ENCODE results near the gene AADACL4. TPM values are rescaled to one million over a fixed set of nuclear protein-coding genes. Genes with fewer than 3 reads are reported as not detected.
A peak's percentile ranks its signal among the peaks of the same experiment; 100 is the strongest.

Gene AADACL4
- total and polyA plus RNA-seq, 9 of the 15 experiments (the other 6 are each of a cell fraction or from before 2014, with no cell fraction given) = not detected

DNA sequence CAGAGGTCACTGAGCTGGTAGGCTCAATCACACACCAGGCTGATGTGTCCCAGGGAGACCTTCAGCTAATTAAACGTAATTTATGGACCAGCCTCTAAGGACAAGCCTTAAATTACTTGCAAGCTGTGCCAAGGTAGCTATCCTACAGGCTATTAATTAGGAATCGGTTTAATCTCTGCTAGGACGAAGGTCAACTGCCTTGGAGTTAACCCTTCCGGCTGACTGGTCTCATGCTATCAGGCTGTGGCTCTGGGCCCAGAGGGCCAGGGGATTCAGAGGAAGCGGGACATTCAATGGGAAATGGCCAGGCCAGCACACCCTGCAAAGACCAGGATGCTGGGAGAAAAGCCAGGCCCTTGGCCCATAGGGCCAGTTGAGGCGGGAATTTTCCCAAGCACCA is 44.9 kb upstream of the AADACL4 start:
- H3K36me3 ChIP-seq (ENCODE audit: control insufficient read depth, insufficient read depth, low read length) = peaks cover 78% of the 10 kb centered on the region
- FAIRE-seq = no peak
- no peaks in the 10 kb centered on the region for H3K9me3 ChIP-seq (replicated peaks; ENCODE audit: control insufficient read depth, insufficient read depth, low read depth, low read length)
- peaks cover 30 to 51% of the 10 kb centered on the region in 2 experiments for H3K4me1 ChIP-seq (replicated peaks in 1 of 2; ENCODE audit: control insufficient read depth in 2 of 2, insufficient read depth in 2 of 2, low read length in 2 of 2)
- WGBS (ENCODE audit: insufficient coverage, low coverage, missing lambda C conversion rate) = 89% methylated on average over 6 of the region's 6 CpGs
- H3K9ac ChIP-seq (ENCODE audit: insufficient read depth in 1 of 2, low read depth in 2 of 2, low read length in 2 of 2) = 0 out of 4 replicates have a peak overlapping the region, but pooled peaks of 1 of the 2 experiments have one; percentile 10
- TF ChIP-seq NELFE (IDR thresholded peaks at IDR 0.05; ENCODE audit: insufficient read depth, insufficient read length) = no peak
- TF ChIP-seq SETDB1 (IDR thresholded peaks at IDR 0.05; ENCODE audit: low read length) = no peak
- no peak for TF ChIP-seq ZC3H8 (IDR thresholded peaks at IDR 0.05)
- no peak for TF ChIP-seq ZFP36 (IDR thresholded peaks at IDR 0.05; ENCODE audit: low read depth, low read length, partially characterized antibody)
- no peak overlapping the region for H2AFZ ChIP-seq (ENCODE audit: low read depth, low read length)
- no peak for ATAC-seq
- no peak overlapping the region for H3K4me3 ChIP-seq
- ChIA-PET CTCF (ENCODE audit: low intra/inter-chr PET ratio) (no interaction called here), POLR2A (interaction anchor here (0.6 to 2.0 kb wide), 9 partner anchors 11 to 1269 kb away, joined by 3 to 7 read pairs (median 3); no protein-coding TSS in a partner anchor)
- peaks cover 18% of the 10 kb centered on the region for H3K9me1 ChIP-seq (ENCODE audit: control insufficient read depth, insufficient read depth, low read length)
- in situ Hi-C loops (cut with MboI) = no loop called here
- no peaks in the 10 kb centered on the region for H3K27me3 ChIP-seq (ENCODE audit: control insufficient read depth in 2 of 2, insufficient read depth in 2 of 2, low read length in 2 of 2)
- peaks cover 90% of the 10 kb centered on the region for H3K79me2 ChIP-seq (ENCODE audit: control insufficient read depth, insufficient read depth, low read length)
- intact Hi-C loops (cut with micrococcal nuclease) = no loop called here
- H4K20me1 ChIP-seq (replicated peaks; ENCODE audit: control insufficient read depth, insufficient read depth, low read length) = peaks cover 28% of the 10 kb centered on the region
- DNase-seq (ENCODE audit: extremely low read depth in 1 of 4, low spot score in 3 of 4) = no peak
- H3K4me2 ChIP-seq (ENCODE audit: insufficient read depth, low read length) = no peak overlapping the region
- no peak overlapping the region for H3K27ac ChIP-seq (ENCODE audit: extremely low read depth, low read depth, low read length)
- BruUV-seq (replicated peaks) = no TSS peak

DNA sequence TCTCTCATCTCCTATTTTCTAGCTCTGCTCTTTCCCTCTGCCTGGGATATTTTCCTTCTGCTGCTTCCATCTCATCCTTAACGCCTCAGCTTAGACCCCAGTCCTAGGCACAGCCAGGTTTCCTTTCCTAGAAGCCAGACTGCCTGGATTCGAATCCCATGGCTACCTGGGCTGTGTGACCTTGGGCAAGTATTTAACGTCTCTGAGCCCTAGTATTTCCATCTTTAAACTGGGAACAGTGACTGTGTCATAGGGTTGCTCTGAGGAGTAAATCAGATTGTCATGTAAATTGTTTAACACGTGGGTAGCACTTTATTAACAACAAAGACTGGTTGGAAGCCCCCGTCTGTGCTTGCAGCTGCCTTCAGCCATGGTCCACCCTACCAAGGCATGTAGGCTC is 44.2 kb upstream of the AADACL4 start:
- H3K9me3 ChIP-seq (replicated peaks; ENCODE audit: control insufficient read depth, insufficient read depth, low read depth, low read length) = no peaks in the 10 kb centered on the region
- no peak overlapping the region for H3K9ac ChIP-seq (ENCODE audit: insufficient read depth in 1 of 2, low read depth in 2 of 2, low read length in 2 of 2)
- intact Hi-C loops (cut with micrococcal nuclease) = loop anchor here (5.0 kb wide), 2 partner anchors 72 to 192 kb away; no protein-coding TSS in a partner anchor
- no peak overlapping the region for H3K4me2 ChIP-seq (ENCODE audit: insufficient read depth, low read length)
- H4K20me1 ChIP-seq (replicated peaks; ENCODE audit: control insufficient read depth, insufficient read depth, low read length) = peaks cover 31% of the 10 kb centered on the region
- peaks cover 86% of the 10 kb centered on the region for H3K79me2 ChIP-seq (ENCODE audit: control insufficient read depth, insufficient read depth, low read length)
- H3K9me1 ChIP-seq (ENCODE audit: control insufficient read depth, insufficient read depth, low read length) = peaks cover 18% of the 10 kb centered on the region
- H3K27me3 ChIP-seq (ENCODE audit: control insufficient read depth in 2 of 2, insufficient read depth in 2 of 2, low read length in 2 of 2) = no peaks in the 10 kb centered on the region
- no peak overlapping the region for H2AFZ ChIP-seq (ENCODE audit: low read depth, low read length)
- ChIA-PET CTCF (ENCODE audit: low intra/inter-chr PET ratio) (no interaction called here), POLR2A (interaction anchor here (0.6 to 2.0 kb wide), 6 partner anchors 10 to 1270 kb away, joined by 3 to 7 read pairs (median 4); no protein-coding TSS in a partner anchor)
- WGBS (ENCODE audit: insufficient coverage, low coverage, missing lambda C conversion rate) = 66% methylated on average over 5 of the region's 5 CpGs
- FAIRE-seq (no peak), DNase-seq (ENCODE audit: extremely low read depth in 1 of 4, low spot score in 3 of 4) (no peak), ATAC-seq (no peak)
- no peak overlapping the region for H3K4me3 ChIP-seq
- BruUV-seq (replicated peaks) = no TSS peak
- peaks cover 71% of the 10 kb centered on the region for H3K36me3 ChIP-seq (ENCODE audit: control insufficient read depth, insufficient read depth, low read length)
- H3K4me1 ChIP-seq (replicated peaks in 1 of 2; ENCODE audit: control insufficient read depth in 2 of 2, insufficient read depth in 2 of 2, low read length in 2 of 2) = peaks cover 36 to 57% of the 10 kb centered on the region in 2 experiments
- H3K27ac ChIP-seq (ENCODE audit: extremely low read depth, low read depth, low read length) = no peak overlapping the region
- TF ChIP-seq FUS (optimal IDR thresholded peaks at IDR 0.05; ENCODE audit: low read depth, low read length) (no peak), KDM1A (IDR thresholded peaks at IDR 0.05) (peak in 1 of 2 experiments; percentile 60; a peak in 3 of 4 replicates), BCOR (IDR thresholded peaks at IDR 0.05) (peak; percentile 80), BRD9 (IDR thresholded peaks at IDR 0.05; ENCODE audit: low read depth, partially characterized antibody) (peak; percentile 95), ZFP36 (IDR thresholded peaks at IDR 0.05; ENCODE audit: low read depth, low read length, partially characterized antibody) (peak; percentile 42), RB1 (IDR thresholded peaks at IDR 0.05; ENCODE audit: low read depth) (no peak), YBX1 (IDR thresholded peaks at IDR 0.05) (no peak), RBM25 (IDR thresholded peaks at IDR 0.05; ENCODE audit: low read depth, low read length, severe bottlenecking) (peak; percentile 50)
- in situ Hi-C loops (cut with MboI) = loop anchor here (25.0 kb wide), 1 partner anchor 287 kb away; no protein-coding TSS in a partner anchor

Measured in K562 (cell line).